Ascending aorta (tissue), 2 donors: ENCODE data around the gene AOPEP. TPM values are rescaled to one million over a fixed set of nuclear protein-coding genes. Genes with fewer than 3 reads are reported as not detected.

Experiments used
- DNase-seq, 2 donors: peaks; one replicate each; pipeline ENCODE4 v3.0.0-alpha.2; 2019; ENCODE audit warnings: low spot score in 2 of 2
- H3K27ac ChIP-seq, 2 donors: fragments of 200-600 bp; sonication (generic); one replicate each; pipeline ENCODE4 v1.5.1; 2016 to 2017; ENCODE audit warnings: mild to moderate bottlenecking in 1 of 2
- H3K27me3 ChIP-seq: fragments of 200-600 bp; sonication (generic); one replicate; pipeline ENCODE4 v1.5.1; 2017
- H3K36me3 ChIP-seq, 2 donors: fragments of 200-600 bp; sonication (generic); one replicate each; pipeline ENCODE4 v1.5.1; 2016
- H3K4me1 ChIP-seq, 2 donors: fragments of 200-600 bp; sonication (generic); one replicate each; pipeline ENCODE4 v1.5.1; 2016 to 2017; ENCODE audit warnings: mild to moderate bottlenecking in 1 of 2
- H3K4me3 ChIP-seq, 2 donors: fragments of 200-600 bp; sonication (generic); one replicate each; pipeline ENCODE4 v1.5.1; 2016 to 2017; ENCODE audit warnings: mild to moderate bottlenecking in 1 of 2
- H3K9me3 ChIP-seq, 2 donors: fragments of 200-600 bp; sonication (generic); one replicate each; pipeline ENCODE4 v1.5.1; 2016
- CTCF ChIP-seq, 3 experiments: fragments of 200-600 bp in 2 of 3; fragments of 450-650 bp in 1 of 3; sonication (generic) in 2 of 3; IDR thresholded peaks; one replicate each; pipeline ENCODE4 v1.5.1; 2016 to 2019; ENCODE audit warnings: antibody characterized with exemption in 3 of 3, mild to moderate bottlenecking in 1 of 3, moderate library complexity in 1 of 3
- intact Hi-C: fragments of 100-400 bp; cut with DNase I; formaldehyde crosslinking; loops from one replicate; pipeline ENCODE4 v1.15.1; 2023
- total RNA-seq: library from RNA; depleted of rRNA; stranded (reverse); fragments of >200 nt; gene quantifications from one replicate; pipeline ENCODE4 v1.1.0, GENCODE V29; 2016

Gene AOPEP
- total RNA-seq, 1 donor from 2014 or later = 333 TPM

- H3K4me3 ChIP-seq = no peak overlapping the region
- intact Hi-C loops = loop anchor here (1.0 kb wide), 1 partner anchor 23 kb away; no protein-coding TSS in a partner anchor
- DNase-seq = peak in 1 of 2 donors; percentile 87
Measured at GRCh38 chr9:94945197-94946144, 219.0 kb downstream of the AOPEP start.

GRCh38 chr9:94946256-94946655 is 219.8 kb downstream of the AOPEP start:
- H3K4me3 ChIP-seq = no peak overlapping the region
- peaks cover 19 to 52% of the 10 kb centered on the region in 2 donors for H3K4me1 ChIP-seq
- intact Hi-C loops = no loop called here
- no peaks in the 10 kb centered on the region for H3K36me3 ChIP-seq
- H3K27ac ChIP-seq = peak overlapping the region; percentile 65 to 81
- no peak for TF ChIP-seq CTCF (IDR thresholded peaks at IDR 0.05)
- H3K9me3 ChIP-seq = no peaks in the 10 kb centered on the region
- no peak for DNase-seq
- H3K27me3 ChIP-seq = no peaks in the 10 kb centered on the region

More at GRCh38 chr9:94945197-94946144, 219.0 kb downstream of the AOPEP start:
- Histone ChIP-seq H3K4me1 (peaks cover 13 to 51% of the 10 kb centered on the region in 2 donors), H3K36me3 (no peaks in the 10 kb centered on the region), H3K27me3 (no peaks in the 10 kb centered on the region), H3K9me3 (no peaks in the 10 kb centered on the region), H3K27ac (peak overlapping the region; percentile 65 to 81)
- no peak for TF ChIP-seq CTCF (IDR thresholded peaks at IDR 0.05)

GRCh38 chr9:94948567-94949235 is 222.2 kb downstream of the AOPEP start:
- Histone ChIP-seq H3K27ac (peak overlapping the region; percentile 56 to 82), H3K27me3 (no peaks in the 10 kb centered on the region), H3K9me3 (no peaks in the 10 kb centered on the region), H3K36me3 (no peaks in the 10 kb centered on the region), H3K4me3 (no peak overlapping the region), H3K4me1 (peaks cover 20 to 66% of the 10 kb centered on the region in 2 donors)
- intact Hi-C loops = loop anchor here (2.0 kb wide), 1 partner anchor 40 kb away; no protein-coding TSS in a partner anchor
- no peak for DNase-seq
- TF ChIP-seq CTCF (IDR thresholded peaks at IDR 0.05) = no peak

- no peak for TF ChIP-seq CTCF (IDR thresholded peaks at IDR 0.05)
- Histone ChIP-seq H3K27me3 (no peaks in the 10 kb centered on the region), H3K36me3 (no peaks in the 10 kb centered on the region), H3K9me3 (no peaks in the 10 kb centered on the region), H3K27ac (peak overlapping the region in 1 of 2 donors; percentile 82), H3K4me3 (no peak overlapping the region), H3K4me1 (peaks cover 20 to 66% of the 10 kb centered on the region in 2 donors)
- intact Hi-C loops = loop anchor here (2.0 kb wide), 1 partner anchor 41 kb away; no protein-coding TSS in a partner anchor
- no peak for DNase-seq
Measured at GRCh38 chr9:94949370-94949769, 222.9 kb downstream of the AOPEP start.

GRCh38 chr9:94950040-94950578 is 223.6 kb downstream of the AOPEP start:
- intact Hi-C loops = no loop called here
- Histone ChIP-seq H3K36me3 (no peaks in the 10 kb centered on the region), H3K4me1 (peaks cover 20 to 66% of the 10 kb centered on the region in 2 donors), H3K27ac (peak overlapping the region; percentile 82 to 84), H3K27me3 (no peaks in the 10 kb centered on the region), H3K9me3 (no peaks in the 10 kb centered on the region), H3K4me3 (no peak overlapping the region)
- no peak for DNase-seq
- TF ChIP-seq CTCF (IDR thresholded peaks at IDR 0.05) = no peak
